ENCODE measurements around the gene COL12A1. TPM values are rescaled to one million over a fixed set of nuclear protein-coding genes. Genes with fewer than 3 reads are reported as not detected.

The COL12A1 gene
- total and polyA plus RNA-seq, 2 donors (not counting 3 experiments of a cell fraction or from before 2014, with no cell fraction given) = 48.5 to 89.1 TPM

DNA sequence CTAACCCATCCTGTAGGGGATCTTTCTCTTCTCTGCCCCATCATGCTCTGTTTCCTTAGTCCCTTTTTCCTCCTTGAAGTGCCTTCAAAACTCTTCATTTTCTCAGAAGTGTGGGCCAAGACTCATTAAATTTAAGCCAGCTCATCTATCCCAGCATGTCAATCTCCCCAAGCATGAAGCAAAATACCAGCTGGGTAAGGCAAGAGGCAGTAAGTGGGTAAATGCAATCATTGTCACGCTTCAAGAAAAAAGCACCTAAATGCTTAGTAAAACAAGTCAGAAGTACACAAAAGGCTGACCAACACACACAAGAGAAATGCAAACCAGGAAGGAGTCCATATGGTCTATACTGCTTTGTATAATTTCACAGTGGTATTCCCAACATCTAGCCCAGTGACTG is 61.5 kb downstream of the COL12A1 start:
- intact Hi-C loops (cut with micrococcal nuclease) = no loop called here
- no peak for FAIRE-seq
- Histone ChIP-seq H3K9ac (replicated peaks; ENCODE audit: extremely low read depth, insufficient read depth, low read length) (no peak overlapping the region), H3K36me3 (ENCODE audit: control insufficient read depth in 2 of 2, extremely low read depth in 1 of 2, insufficient read depth in 2 of 2, low read length in 2 of 2) (no peaks in the 10 kb centered on the region), H3K4me1 (ENCODE audit: control insufficient read depth, extremely low read depth, insufficient read depth, low read length) (no peaks in the 10 kb centered on the region), H3K79me2 (ENCODE audit: control insufficient read depth, insufficient read depth, low read length) (no peaks in the 10 kb centered on the region), H4K20me1 (replicated peaks; ENCODE audit: control insufficient read depth, extremely low read depth, insufficient read depth, low read length) (no peaks in the 10 kb centered on the region), H3K4me3 (replicated peaks in 1 of 3; ENCODE audit: insufficient read depth in 1 of 3, low read depth in 1 of 3, low read length in 3 of 3) (no peak overlapping the region), H3K9me3 (replicated peaks; ENCODE audit: control insufficient read depth, insufficient read depth, low read length) (no peaks in the 10 kb centered on the region), H2AFZ (ENCODE audit: low read depth, low read length) (no peak overlapping the region), H3K27ac (ENCODE audit: insufficient read depth, low read depth, low read length) (no peak overlapping the region), H3K9me1 (replicated peaks; ENCODE audit: control insufficient read depth, extremely low read depth, insufficient read depth, low read length) (no peaks in the 10 kb centered on the region), H3K4me2 (ENCODE audit: insufficient read depth, low read length) (no peak overlapping the region), H3K27me3 (ENCODE audit: control insufficient read depth in 2 of 2, insufficient read depth in 2 of 2, low read length in 2 of 2) (no peaks in the 10 kb centered on the region)
- DNase-seq (ENCODE audit: low read depth, low spot score) = no peak
- dilution Hi-C loops (cut with MboI; ENCODE audit: extremely low pct_ligation_motif_present, low sequenced_read_pairs) = no loop called here
- ChIA-PET POLR2A (no interaction called here), CTCF (interaction anchor here (1.0 to 1.6 kb wide), 2 partner anchors 11 to 23 kb away, joined by 4 read pairs; no protein-coding TSS in a partner anchor)
- no peak for TF ChIP-seq FOS (IDR thresholded peaks at IDR 0.05; ENCODE audit: borderline replicate concordance, insufficient read depth, low read length)
- no peak for TF ChIP-seq JUN (IDR thresholded peaks at IDR 0.05; ENCODE audit: borderline replicate concordance, insufficient read depth, insufficient read length, low read depth)
- TF ChIP-seq, protein P1, sequence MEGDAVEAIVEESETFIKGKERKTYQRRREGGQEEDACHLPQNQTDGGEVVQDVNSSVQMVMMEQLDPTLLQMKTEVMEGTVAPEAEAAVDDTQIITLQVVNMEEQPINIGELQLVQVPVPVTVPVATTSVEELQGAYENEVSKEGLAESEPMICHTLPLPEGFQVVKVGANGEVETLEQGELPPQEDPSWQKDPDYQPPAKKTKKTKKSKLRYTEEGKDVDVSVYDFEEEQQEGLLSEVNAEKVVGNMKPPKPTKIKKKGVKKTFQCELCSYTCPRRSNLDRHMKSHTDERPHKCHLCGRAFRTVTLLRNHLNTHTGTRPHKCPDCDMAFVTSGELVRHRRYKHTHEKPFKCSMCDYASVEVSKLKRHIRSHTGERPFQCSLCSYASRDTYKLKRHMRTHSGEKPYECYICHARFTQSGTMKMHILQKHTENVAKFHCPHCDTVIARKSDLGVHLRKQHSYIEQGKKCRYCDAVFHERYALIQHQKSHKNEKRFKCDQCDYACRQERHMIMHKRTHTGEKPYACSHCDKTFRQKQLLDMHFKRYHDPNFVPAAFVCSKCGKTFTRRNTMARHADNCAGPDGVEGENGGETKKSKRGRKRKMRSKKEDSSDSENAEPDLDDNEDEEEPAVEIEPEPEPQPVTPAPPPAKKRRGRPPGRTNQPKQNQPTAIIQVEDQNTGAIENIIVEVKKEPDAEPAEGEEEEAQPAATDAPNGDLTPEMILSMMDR (IDR thresholded peaks at IDR 0.05; ENCODE audit: extremely low read depth in 1 of 2, insufficient read depth in 1 of 2, low read depth in 1 of 2, low read length in 2 of 2) = no peak
- TF ChIP-seq EZH2 (IDR thresholded peaks at IDR 0.05; ENCODE audit: borderline replicate concordance, low read depth, low read length, severe bottlenecking) = no peak
- TF ChIP-seq MYC (IDR thresholded peaks at IDR 0.05; ENCODE audit: low read depth, low read length) = no peak
- TF ChIP-seq GATA2 (IDR thresholded peaks at IDR 0.05; ENCODE audit: insufficient read depth, insufficient read length, low read depth, low read length) = no peak
- no peak for TF ChIP-seq POLR2A (IDR thresholded peaks at IDR 0.05; ENCODE audit: low read depth, low read length)
- TF ChIP-seq POLR2AphosphoS5 (IDR thresholded peaks at IDR 0.05; ENCODE audit: insufficient read depth, low read depth, low read length) = no peak
- TF ChIP-seq, protein P2, sequence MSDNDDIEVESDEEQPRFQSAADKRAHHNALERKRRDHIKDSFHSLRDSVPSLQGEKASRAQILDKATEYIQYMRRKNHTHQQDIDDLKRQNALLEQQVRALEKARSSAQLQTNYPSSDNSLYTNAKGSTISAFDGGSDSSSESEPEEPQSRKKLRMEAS (IDR thresholded peaks at IDR 0.05; ENCODE audit: insufficient read depth, insufficient read length) = no peak
- BruUV-seq (replicated peaks) = no TSS peak

Data from endothelial cell of umbilical vein (primary cell).